B cell (primary cell): ENCODE measurements around the gene NR1H3.

Experiments used
- EZH2 ChIP-seq: IDR thresholded peaks from 2 replicates; pipeline ENCODE4 v1.6.1; 2012; ENCODE audit warnings: borderline replicate concordance, low read depth, mild to moderate bottlenecking, moderate library complexity, low read length; ENCODE audit not compliant: insufficient read depth, poor library complexity, severe bottlenecking
- TF ChIP-seq, protein P1 (sequence below): fragments of 200-600 bp; IDR thresholded peaks from one replicate; pipeline ENCODE4 v1.8.0; 2022; ENCODE audit warnings: antibody characterized with exemption, mild to moderate bottlenecking

DNA sequence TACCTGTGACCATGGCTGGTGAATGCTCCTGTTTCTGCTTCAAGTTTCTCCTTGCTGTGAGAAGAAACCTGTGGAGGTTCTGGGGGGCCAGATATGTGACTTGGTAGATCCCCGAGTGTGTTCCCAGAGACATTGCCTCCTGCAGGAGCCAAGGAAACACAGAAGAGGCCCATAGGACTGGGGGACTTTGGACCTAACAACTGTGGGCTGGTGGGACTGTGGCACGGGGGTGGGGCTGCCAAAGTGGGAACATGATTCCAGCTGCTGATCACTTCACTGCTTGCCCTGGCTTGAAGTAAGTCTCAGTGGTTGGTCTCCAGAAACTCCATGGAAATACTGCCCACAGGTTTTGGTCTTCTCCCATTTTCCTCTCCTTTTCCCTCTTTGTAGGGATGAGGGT lies 4.1 kb upstream of the NR1H3 start:
- TF ChIP-seq, protein P1, sequence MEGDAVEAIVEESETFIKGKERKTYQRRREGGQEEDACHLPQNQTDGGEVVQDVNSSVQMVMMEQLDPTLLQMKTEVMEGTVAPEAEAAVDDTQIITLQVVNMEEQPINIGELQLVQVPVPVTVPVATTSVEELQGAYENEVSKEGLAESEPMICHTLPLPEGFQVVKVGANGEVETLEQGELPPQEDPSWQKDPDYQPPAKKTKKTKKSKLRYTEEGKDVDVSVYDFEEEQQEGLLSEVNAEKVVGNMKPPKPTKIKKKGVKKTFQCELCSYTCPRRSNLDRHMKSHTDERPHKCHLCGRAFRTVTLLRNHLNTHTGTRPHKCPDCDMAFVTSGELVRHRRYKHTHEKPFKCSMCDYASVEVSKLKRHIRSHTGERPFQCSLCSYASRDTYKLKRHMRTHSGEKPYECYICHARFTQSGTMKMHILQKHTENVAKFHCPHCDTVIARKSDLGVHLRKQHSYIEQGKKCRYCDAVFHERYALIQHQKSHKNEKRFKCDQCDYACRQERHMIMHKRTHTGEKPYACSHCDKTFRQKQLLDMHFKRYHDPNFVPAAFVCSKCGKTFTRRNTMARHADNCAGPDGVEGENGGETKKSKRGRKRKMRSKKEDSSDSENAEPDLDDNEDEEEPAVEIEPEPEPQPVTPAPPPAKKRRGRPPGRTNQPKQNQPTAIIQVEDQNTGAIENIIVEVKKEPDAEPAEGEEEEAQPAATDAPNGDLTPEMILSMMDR: no peak
- no peak for TF ChIP-seq EZH2
